Left ventricle myocardium inferior (tissue), 1 donor: ENCODE measurements around the gene NAB1. TPM values are rescaled to one million over a fixed set of nuclear protein-coding genes. Genes with fewer than 3 reads are reported as not detected.
A peak's percentile ranks its signal among the peaks of the same experiment; 100 is the strongest.

ENCODE experiments used
- DNase-seq: peaks from one replicate; pipeline ENCODE4 v3.0.0-alpha.2; 2020
- H3K27ac ChIP-seq: fragments of 200-600 bp; replicated peaks from 2 replicates; pipeline ENCODE4 v1.8.0; 2021
- H3K27me3 ChIP-seq: fragments of 200-600 bp; 2 replicates; pipeline ENCODE4 v1.8.0; 2021; ENCODE audit warnings: low read depth
- H3K36me3 ChIP-seq: fragments of 200-600 bp; 2 replicates; pipeline ENCODE4 v1.8.0; 2021
- H3K4me1 ChIP-seq: fragments of 200-600 bp; 2 replicates; pipeline ENCODE4 v1.8.0; 2021
- H3K4me3 ChIP-seq: fragments of 200-600 bp; 2 replicates; pipeline ENCODE4 v1.8.0; 2021; ENCODE audit warnings: mild to moderate bottlenecking, moderate library complexity
- H3K9me3 ChIP-seq: fragments of 200-600 bp; replicated peaks from 2 replicates; pipeline ENCODE4 v1.8.0; 2021
- CTCF ChIP-seq: fragments of 200-600 bp; IDR thresholded peaks from 2 replicates; pipeline ENCODE4 v1.8.0; 2021; ENCODE audit warnings: antibody characterized with exemption, mild to moderate bottlenecking, borderline replicate concordance
- intact Hi-C: fragments of 100-400 bp; cut with micrococcal nuclease; formaldehyde crosslinking; loops from one replicate; pipeline ENCODE4 v1.11.0; 2022
- long read RNA-seq: library from polyadenylated mRNA; unstranded; transcript quantifications from one replicate; pipeline ENCODE4 v2.0.0, GENCODE V29; 2021
- total RNA-seq: library from RNA; stranded (reverse); fragmentation: NEBNext Ultra II Directional; extraction: Animal tissue kit (Norgen Biotek cat#: 25700); gene quantifications from one replicate; pipeline ENCODE4 v1.2.1, GENCODE V29; 2021
- donor health status: DM: no; HTN: yes; CAD: no; lungs with severe emphysema.

NAB1 gene
- total RNA-seq = 30.2 TPM
- long read RNA-seq, transcript NAB1-202 (8 exons, 2,360 nt) = major isoform, 8 of 25 reads
- long read RNA-seq, partial matches to known transcripts = 7 of 25 reads
- long read RNA-seq, other reads (novel, unspliced or antisense) = 10 of 25 reads

GRCh38 chr2:190649035-190649797 lies at the start of gene NAB1:
Gene NAB1 (plus strand): TSS chr2:190649083. CDS start chr2:190659177, 10,094 bp downstream.
- peaks cover 65% of the 10 kb centered on the region for H3K4me1 ChIP-seq
- no peak for TF ChIP-seq CTCF

GRCh38 chr2:190599546-190600220 lies 49.2 kb upstream of the NAB1 start:
- no peak for TF ChIP-seq CTCF
- H3K4me3 ChIP-seq = no peak overlapping the region
- H3K4me1 ChIP-seq = peaks cover 7% of the 10 kb centered on the region
- no peaks in the 10 kb centered on the region for H3K27me3 ChIP-seq
- H3K36me3 ChIP-seq = no peaks in the 10 kb centered on the region
- no peak overlapping the region for H3K27ac ChIP-seq
- intact Hi-C loops = no loop called here
- H3K9me3 ChIP-seq = no peaks in the 10 kb centered on the region
- DNase-seq = no peak

More at GRCh38 chr2:190649035-190649797, at the start of gene NAB1:
- peak; percentile 60 for DNase-seq
- intact Hi-C loops = loop anchor here (10.0 kb wide), 1 partner anchor 64 kb away; no protein-coding TSS in a partner anchor
- no peaks in the 10 kb centered on the region for H3K36me3 ChIP-seq
- no peaks in the 10 kb centered on the region for H3K9me3 ChIP-seq
- peak within 1 kb of the TSS; percentile 98 for H3K27ac ChIP-seq
- no peaks in the 10 kb centered on the region for H3K27me3 ChIP-seq
- H3K4me3 ChIP-seq = peak within 1 kb of the TSS; percentile 94

GRCh38 chr2:190600293-190601103 lies 48.4 kb upstream of the NAB1 start:
- Histone ChIP-seq H3K36me3 (no peaks in the 10 kb centered on the region), H3K27me3 (no peaks in the 10 kb centered on the region), H3K4me1 (peaks cover 7% of the 10 kb centered on the region), H3K27ac (no peak overlapping the region), H3K9me3 (no peaks in the 10 kb centered on the region), H3K4me3 (no peak overlapping the region)
- DNase-seq = no peak
- intact Hi-C loops = no loop called here
- TF ChIP-seq CTCF = no peak

GRCh38 chr2:190603374-190603773 lies 45.5 kb upstream of the NAB1 start:
- no peak for TF ChIP-seq CTCF
- Histone ChIP-seq H3K27ac (no peak overlapping the region), H3K4me3 (no peak overlapping the region), H3K36me3 (no peaks in the 10 kb centered on the region), H3K4me1 (no peaks in the 10 kb centered on the region), H3K9me3 (no peaks in the 10 kb centered on the region), H3K27me3 (no peaks in the 10 kb centered on the region)
- intact Hi-C loops = no loop called here
- DNase-seq = no peak

- H3K4me3 ChIP-seq = no peak overlapping the region
- H3K4me1 ChIP-seq = no peaks in the 10 kb centered on the region
- TF ChIP-seq CTCF = no peak
- H3K36me3 ChIP-seq = no peaks in the 10 kb centered on the region
- no peak overlapping the region for H3K27ac ChIP-seq
- no peak for DNase-seq
- peaks cover 6% of the 10 kb centered on the region for H3K9me3 ChIP-seq
- no peaks in the 10 kb centered on the region for H3K27me3 ChIP-seq
- intact Hi-C loops = no loop called here
Measured at GRCh38 chr2:190607014-190607597, 41.8 kb upstream of the NAB1 start.
